HEK293 (cell line): ENCODE data around the gene SCYL1.

Source experiments
- CTCF ChIA-PET: fragments of 350-600 bp; formaldehyde crosslinking; extraction: SDS; loops from one replicate; lab custom pipeline; 2021; ENCODE audit warnings: antibody characterized with exemption; lab: Yijun Ruan, JAX
- POLR2A ChIA-PET: fragments of 300-600 bp; formaldehyde crosslinking; extraction: SDS; loops from one replicate; lab custom pipeline; 2020; ENCODE audit warnings: antibody characterized with exemption, inconsistent platforms; lab: Yijun Ruan, JAX
- H3K27ac ChIP-seq: fragments of 200-500 bp; sonication (Bioruptor generic); 2 replicates; pipeline ENCODE4 v1.5.1; 2014; ENCODE audit warnings: low read depth, low read length, control low read depth, inconsistent platforms; ENCODE audit errors: extremely low read depth
- H3K36me3 ChIP-seq, 2 experiments: fragments of 200-500 bp in 1 of 2; sonication (Bioruptor generic) in 1 of 2; 1 replicate in 1 of 2; 2 replicates in 1 of 2; pipeline ENCODE4 v1.5.1; 2014 to 2017; ENCODE audit warnings: inconsistent platforms in 2 of 2, low read length in 2 of 2; ENCODE audit not compliant: control insufficient read depth in 2 of 2, insufficient read depth in 1 of 2
- H3K4me1 ChIP-seq: fragments of 200-500 bp; sonication (Bioruptor generic); 2 replicates; pipeline ENCODE4 v1.5.1; 2014; ENCODE audit warnings: mild to moderate bottlenecking, low read length, inconsistent platforms; ENCODE audit not compliant: control insufficient read depth, insufficient read depth
- H3K4me3 ChIP-seq: 2 replicates; pipeline ENCODE4 v1.5.1; 2011; ENCODE audit warnings: low read depth, mild to moderate bottlenecking, control low read depth, low read length, moderate library complexity
- H3K9me3 ChIP-seq: fragments of 200-500 bp; sonication (Bioruptor generic); 2 replicates; pipeline ENCODE4 v1.5.1; 2014; ENCODE audit warnings: low read depth, low read length, inconsistent platforms; ENCODE audit not compliant: control insufficient read depth, insufficient read depth
- GLIS1 ChIP-seq: fragments of 450-650 bp; formaldehyde crosslinking; IDR thresholded peaks from 2 replicates; pipeline ENCODE4 v1.5.1; 2016; ENCODE audit warnings: missing biosample characterization, missing genetic modification characterization
- GLIS2 ChIP-seq: fragments of 450-650 bp; formaldehyde crosslinking; IDR thresholded peaks from 2 replicates; pipeline ENCODE4 v1.5.1; 2016; ENCODE audit warnings: missing biosample characterization, missing genetic modification characterization
- RBAK ChIP-seq: fragments of 450-650 bp; formaldehyde crosslinking; IDR thresholded peaks from 2 replicates; pipeline ENCODE4 v1.5.1; 2016; ENCODE audit warnings: missing biosample characterization, missing genetic modification characterization
- SCRT2 ChIP-seq: fragments of 450-650 bp; formaldehyde crosslinking; IDR thresholded peaks from 2 replicates; pipeline ENCODE4 v1.5.1; 2016; ENCODE audit warnings: missing biosample characterization, missing genetic modification characterization
- ZNF169 ChIP-seq: fragments of 450-650 bp; formaldehyde crosslinking; IDR thresholded peaks from 2 replicates; pipeline ENCODE4 v1.5.1; 2016; ENCODE audit warnings: missing biosample characterization, missing genetic modification characterization
- ZNF174 ChIP-seq: fragments of 450-650 bp; formaldehyde crosslinking; IDR thresholded peaks from 2 replicates; pipeline ENCODE4 v1.5.0; 2017; ENCODE audit warnings: missing biosample characterization, mild to moderate bottlenecking, missing genetic modification characterization
- ZNF175 ChIP-seq: fragments of 450-650 bp; formaldehyde crosslinking; IDR thresholded peaks from 2 replicates; pipeline ENCODE4 v1.5.1; 2016; ENCODE audit warnings: missing biosample characterization, missing genetic modification characterization
- ZNF223 ChIP-seq: fragments of 450-650 bp; formaldehyde crosslinking; IDR thresholded peaks from 2 replicates; pipeline ENCODE4 v1.5.1; 2016; ENCODE audit warnings: missing biosample characterization, missing genetic modification characterization
- ZNF239 ChIP-seq: fragments of 450-650 bp; formaldehyde crosslinking; IDR thresholded peaks from 2 replicates; pipeline ENCODE4 v1.5.1; 2016; ENCODE audit warnings: missing biosample characterization, missing genetic modification characterization
- ZNF350 ChIP-seq: fragments of 450-650 bp; formaldehyde crosslinking; IDR thresholded peaks from 2 replicates; pipeline ENCODE4 v1.5.0; 2017; ENCODE audit warnings: missing biosample characterization, mild to moderate bottlenecking, missing genetic modification characterization
- ZNF404 ChIP-seq: fragments of 450-650 bp; formaldehyde crosslinking; IDR thresholded peaks from 2 replicates; pipeline ENCODE4 v1.5.1; 2017; ENCODE audit warnings: missing biosample characterization, missing genetic modification characterization
- ZNF514 ChIP-seq: fragments of 450-650 bp; formaldehyde crosslinking; IDR thresholded peaks from 2 replicates; pipeline ENCODE4 v1.5.1; 2016; ENCODE audit warnings: missing biosample characterization, missing genetic modification characterization
- ZNF530 ChIP-seq: fragments of 450-650 bp; formaldehyde crosslinking; IDR thresholded peaks from 2 replicates; pipeline ENCODE4 v1.5.1; 2016; ENCODE audit warnings: low read depth, missing biosample characterization, missing genetic modification characterization
- ZNF555 ChIP-seq: fragments of 450-650 bp; formaldehyde crosslinking; conservative IDR thresholded peaks from 2 replicates; pipeline ENCODE4 v1.5.1; 2017; ENCODE audit warnings: missing biosample characterization, mild to moderate bottlenecking, missing genetic modification characterization, inconsistent platforms
- ZNF624 ChIP-seq: fragments of 450-650 bp; formaldehyde crosslinking; IDR thresholded peaks from 2 replicates; pipeline ENCODE4 v1.5.1; 2017; ENCODE audit warnings: missing biosample characterization, missing genetic modification characterization
- ZNF670 ChIP-seq: fragments of 450-650 bp; formaldehyde crosslinking; IDR thresholded peaks from 2 replicates; pipeline ENCODE4 v1.5.1; 2016; ENCODE audit warnings: missing biosample characterization, missing genetic modification characterization, low read depth
- ZNF76 ChIP-seq: fragments of 450-650 bp; formaldehyde crosslinking; IDR thresholded peaks from 2 replicates; pipeline ENCODE4; 2016; ENCODE audit warnings: low read depth, missing biosample characterization, missing genetic modification characterization, borderline replicate concordance
- ZNF830 ChIP-seq: fragments of 450-650 bp; IDR thresholded peaks from 2 replicates; pipeline ENCODE4 v1.5.0; 2018; ENCODE audit warnings: missing biosample characterization, missing genetic modification characterization, low read depth, mild to moderate bottlenecking, moderate library complexity
- ZSCAN16 ChIP-seq: fragments of 450-650 bp; formaldehyde crosslinking; IDR thresholded peaks from 2 replicates; pipeline ENCODE4 v1.5.1; 2016; ENCODE audit warnings: missing biosample characterization, missing genetic modification characterization
- TF ChIP-seq, protein P1 (sequence below): fragments of 450-650 bp; formaldehyde crosslinking; IDR thresholded peaks from 2 replicates; pipeline ENCODE4 v1.5.1; 2016; ENCODE audit warnings: missing biosample characterization, missing genetic modification characterization
- TF ChIP-seq, protein P2 (sequence below): fragments of 450-650 bp; formaldehyde crosslinking; IDR thresholded peaks from 2 replicates; pipeline ENCODE4 v1.5.1; 2016; ENCODE audit warnings: missing biosample characterization, missing genetic modification characterization, borderline replicate concordance
- TF ChIP-seq, protein P3 (sequence below): fragments of 450-650 bp; formaldehyde crosslinking; IDR thresholded peaks from 2 replicates; pipeline ENCODE4 v1.5.1; 2016; ENCODE audit warnings: missing biosample characterization, missing genetic modification characterization
- TF ChIP-seq, protein P4 (sequence below): fragments of 450-650 bp; formaldehyde crosslinking; IDR thresholded peaks from 2 replicates; pipeline ENCODE4 v1.5.1; 2016; ENCODE audit warnings: missing biosample characterization, missing genetic modification characterization
- TF ChIP-seq, protein P5 (sequence below): fragments of 450-650 bp; formaldehyde crosslinking; IDR thresholded peaks from 2 replicates; pipeline ENCODE4 v1.5.1; 2016; ENCODE audit warnings: missing biosample characterization, missing genetic modification characterization

SCYL1 gene

DNA sequence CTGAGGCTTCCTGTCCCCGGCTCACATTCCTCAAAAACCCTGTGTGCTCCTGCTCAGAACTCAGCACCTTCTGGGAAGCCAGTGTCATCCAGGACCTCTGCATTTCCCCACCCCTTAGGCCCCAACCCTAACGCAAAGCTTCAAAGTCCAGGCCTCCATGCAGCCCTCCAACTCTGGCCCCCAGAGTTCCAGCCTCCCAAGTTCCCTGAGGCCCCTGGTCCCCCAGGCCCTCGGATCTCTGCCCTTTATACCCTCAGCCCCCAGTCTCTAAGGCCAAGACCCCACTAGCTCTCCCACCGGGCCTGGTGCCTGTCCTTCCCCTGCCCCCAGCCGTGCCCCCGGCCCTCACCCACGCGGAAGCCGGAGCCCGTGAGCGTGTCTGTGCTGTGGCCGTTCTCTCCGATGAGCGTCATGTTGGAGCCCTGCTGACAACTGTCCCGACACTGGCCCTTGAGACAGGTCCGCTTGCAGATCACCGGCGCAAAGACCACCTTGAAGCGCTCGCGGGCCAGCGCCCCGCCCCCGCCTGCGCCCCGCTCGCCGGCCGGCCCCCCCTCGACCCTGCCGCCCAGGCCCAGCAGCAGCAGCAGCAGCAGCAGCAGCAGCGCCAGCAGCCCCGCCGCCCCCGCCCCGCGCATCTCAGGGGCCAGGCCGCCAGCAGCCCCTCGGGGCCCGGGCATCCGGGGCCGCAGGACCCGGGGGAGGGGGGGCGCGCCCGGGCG lies 32.6 kb downstream of the SCYL1 start:
- POLR2A ChIA-PET, result interaction anchor here (1.1 to 1.5 kb wide), 3 partner anchors 11 to 16 kb away, joined by 4 to 6 read pairs (median 6); partner anchors contain the start of gene ZNRD2
- peak overlapping the region; percentile 81 for H3K27ac ChIP-seq
- TF ChIP-seq ZNF624 (tag by site-specific recombination), result no peak
- TF ChIP-seq ZNF350, result no peak
- peak; percentile 55; the same call in 1 of the 2 replicates for TF ChIP-seq ZNF76
- peak; percentile 81 for TF ChIP-seq GLIS2
- TF ChIP-seq, protein P1, sequence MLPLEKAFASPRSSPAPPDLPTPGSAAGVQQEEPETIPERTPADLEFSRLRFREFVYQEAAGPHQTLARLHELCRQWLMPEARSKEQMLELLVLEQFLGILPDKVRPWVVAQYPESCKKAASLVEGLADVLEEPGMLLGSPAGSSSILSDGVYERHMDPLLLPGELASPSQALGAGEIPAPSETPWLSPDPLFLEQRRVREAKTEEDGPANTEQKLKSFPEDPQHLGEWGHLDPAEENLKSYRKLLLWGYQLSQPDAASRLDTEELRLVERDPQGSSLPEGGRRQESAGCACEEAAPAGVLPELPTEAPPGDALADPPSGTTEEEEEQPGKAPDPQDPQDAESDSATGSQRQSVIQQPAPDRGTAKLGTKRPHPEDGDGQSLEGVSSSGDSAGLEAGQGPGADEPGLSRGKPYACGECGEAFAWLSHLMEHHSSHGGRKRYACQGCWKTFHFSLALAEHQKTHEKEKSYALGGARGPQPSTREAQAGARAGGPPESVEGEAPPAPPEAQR, result no peak
- no peak for TF ChIP-seq SCRT2 (tag by site-specific recombination)
- no peak for TF ChIP-seq ZNF514 (tag by site-specific recombination)
- TF ChIP-seq, protein P2, sequence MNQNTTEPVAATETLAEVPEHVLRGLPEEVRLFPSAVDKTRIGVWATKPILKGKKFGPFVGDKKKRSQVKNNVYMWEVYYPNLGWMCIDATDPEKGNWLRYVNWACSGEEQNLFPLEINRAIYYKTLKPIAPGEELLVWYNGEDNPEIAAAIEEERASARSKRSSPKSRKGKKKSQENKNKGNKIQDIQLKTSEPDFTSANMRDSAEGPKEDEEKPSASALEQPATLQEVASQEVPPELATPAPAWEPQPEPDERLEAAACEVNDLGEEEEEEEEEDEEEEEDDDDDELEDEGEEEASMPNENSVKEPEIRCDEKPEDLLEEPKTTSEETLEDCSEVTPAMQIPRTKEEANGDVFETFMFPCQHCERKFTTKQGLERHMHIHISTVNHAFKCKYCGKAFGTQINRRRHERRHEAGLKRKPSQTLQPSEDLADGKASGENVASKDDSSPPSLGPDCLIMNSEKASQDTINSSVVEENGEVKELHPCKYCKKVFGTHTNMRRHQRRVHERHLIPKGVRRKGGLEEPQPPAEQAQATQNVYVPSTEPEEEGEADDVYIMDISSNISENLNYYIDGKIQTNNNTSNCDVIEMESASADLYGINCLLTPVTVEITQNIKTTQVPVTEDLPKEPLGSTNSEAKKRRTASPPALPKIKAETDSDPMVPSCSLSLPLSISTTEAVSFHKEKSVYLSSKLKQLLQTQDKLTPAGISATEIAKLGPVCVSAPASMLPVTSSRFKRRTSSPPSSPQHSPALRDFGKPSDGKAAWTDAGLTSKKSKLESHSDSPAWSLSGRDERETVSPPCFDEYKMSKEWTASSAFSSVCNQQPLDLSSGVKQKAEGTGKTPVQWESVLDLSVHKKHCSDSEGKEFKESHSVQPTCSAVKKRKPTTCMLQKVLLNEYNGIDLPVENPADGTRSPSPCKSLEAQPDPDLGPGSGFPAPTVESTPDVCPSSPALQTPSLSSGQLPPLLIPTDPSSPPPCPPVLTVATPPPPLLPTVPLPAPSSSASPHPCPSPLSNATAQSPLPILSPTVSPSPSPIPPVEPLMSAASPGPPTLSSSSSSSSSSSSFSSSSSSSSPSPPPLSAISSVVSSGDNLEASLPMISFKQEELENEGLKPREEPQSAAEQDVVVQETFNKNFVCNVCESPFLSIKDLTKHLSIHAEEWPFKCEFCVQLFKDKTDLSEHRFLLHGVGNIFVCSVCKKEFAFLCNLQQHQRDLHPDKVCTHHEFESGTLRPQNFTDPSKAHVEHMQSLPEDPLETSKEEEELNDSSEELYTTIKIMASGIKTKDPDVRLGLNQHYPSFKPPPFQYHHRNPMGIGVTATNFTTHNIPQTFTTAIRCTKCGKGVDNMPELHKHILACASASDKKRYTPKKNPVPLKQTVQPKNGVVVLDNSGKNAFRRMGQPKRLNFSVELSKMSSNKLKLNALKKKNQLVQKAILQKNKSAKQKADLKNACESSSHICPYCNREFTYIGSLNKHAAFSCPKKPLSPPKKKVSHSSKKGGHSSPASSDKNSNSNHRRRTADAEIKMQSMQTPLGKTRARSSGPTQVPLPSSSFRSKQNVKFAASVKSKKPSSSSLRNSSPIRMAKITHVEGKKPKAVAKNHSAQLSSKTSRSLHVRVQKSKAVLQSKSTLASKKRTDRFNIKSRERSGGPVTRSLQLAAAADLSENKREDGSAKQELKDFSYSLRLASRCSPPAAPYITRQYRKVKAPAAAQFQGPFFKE (tag by site-specific recombination), result no peak
- TF ChIP-seq ZNF169 (tag by site-specific recombination), result no peak
- TF ChIP-seq ZSCAN16 (tag by site-specific recombination), result no peak
- TF ChIP-seq ZNF239 (tag by site-specific recombination), result no peak
- no peak for TF ChIP-seq ZNF530
- TF ChIP-seq, protein P3, sequence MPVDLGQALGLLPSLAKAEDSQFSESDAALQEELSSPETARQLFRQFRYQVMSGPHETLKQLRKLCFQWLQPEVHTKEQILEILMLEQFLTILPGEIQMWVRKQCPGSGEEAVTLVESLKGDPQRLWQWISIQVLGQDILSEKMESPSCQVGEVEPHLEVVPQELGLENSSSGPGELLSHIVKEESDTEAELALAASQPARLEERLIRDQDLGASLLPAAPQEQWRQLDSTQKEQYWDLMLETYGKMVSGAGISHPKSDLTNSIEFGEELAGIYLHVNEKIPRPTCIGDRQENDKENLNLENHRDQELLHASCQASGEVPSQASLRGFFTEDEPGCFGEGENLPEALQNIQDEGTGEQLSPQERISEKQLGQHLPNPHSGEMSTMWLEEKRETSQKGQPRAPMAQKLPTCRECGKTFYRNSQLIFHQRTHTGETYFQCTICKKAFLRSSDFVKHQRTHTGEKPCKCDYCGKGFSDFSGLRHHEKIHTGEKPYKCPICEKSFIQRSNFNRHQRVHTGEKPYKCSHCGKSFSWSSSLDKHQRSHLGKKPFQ (tag by site-specific recombination), result no peak
- TF ChIP-seq ZNF404, result no peak
- TF ChIP-seq GLIS1 (tag by site-specific recombination), result no peak
- TF ChIP-seq ZNF175 (tag by site-specific recombination), result no peak
- TF ChIP-seq, protein P4, sequence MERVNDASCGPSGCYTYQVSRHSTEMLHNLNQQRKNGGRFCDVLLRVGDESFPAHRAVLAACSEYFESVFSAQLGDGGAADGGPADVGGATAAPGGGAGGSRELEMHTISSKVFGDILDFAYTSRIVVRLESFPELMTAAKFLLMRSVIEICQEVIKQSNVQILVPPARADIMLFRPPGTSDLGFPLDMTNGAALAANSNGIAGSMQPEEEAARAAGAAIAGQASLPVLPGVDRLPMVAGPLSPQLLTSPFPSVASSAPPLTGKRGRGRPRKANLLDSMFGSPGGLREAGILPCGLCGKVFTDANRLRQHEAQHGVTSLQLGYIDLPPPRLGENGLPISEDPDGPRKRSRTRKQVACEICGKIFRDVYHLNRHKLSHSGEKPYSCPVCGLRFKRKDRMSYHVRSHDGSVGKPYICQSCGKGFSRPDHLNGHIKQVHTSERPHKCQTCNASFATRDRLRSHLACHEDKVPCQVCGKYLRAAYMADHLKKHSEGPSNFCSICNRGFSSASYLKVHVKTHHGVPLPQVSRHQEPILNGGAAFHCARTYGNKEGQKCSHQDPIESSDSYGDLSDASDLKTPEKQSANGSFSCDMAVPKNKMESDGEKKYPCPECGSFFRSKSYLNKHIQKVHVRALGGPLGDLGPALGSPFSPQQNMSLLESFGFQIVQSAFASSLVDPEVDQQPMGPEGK (tag by site-specific recombination), result peak; percentile 91
- no peak for TF ChIP-seq RBAK (tag by site-specific recombination)
- TF ChIP-seq ZNF223 (tag by site-specific recombination), result no peak
- no peak for TF ChIP-seq ZNF555
- TF ChIP-seq ZNF174 (tag by site-specific recombination), result no peak
- TF ChIP-seq, protein P5, sequence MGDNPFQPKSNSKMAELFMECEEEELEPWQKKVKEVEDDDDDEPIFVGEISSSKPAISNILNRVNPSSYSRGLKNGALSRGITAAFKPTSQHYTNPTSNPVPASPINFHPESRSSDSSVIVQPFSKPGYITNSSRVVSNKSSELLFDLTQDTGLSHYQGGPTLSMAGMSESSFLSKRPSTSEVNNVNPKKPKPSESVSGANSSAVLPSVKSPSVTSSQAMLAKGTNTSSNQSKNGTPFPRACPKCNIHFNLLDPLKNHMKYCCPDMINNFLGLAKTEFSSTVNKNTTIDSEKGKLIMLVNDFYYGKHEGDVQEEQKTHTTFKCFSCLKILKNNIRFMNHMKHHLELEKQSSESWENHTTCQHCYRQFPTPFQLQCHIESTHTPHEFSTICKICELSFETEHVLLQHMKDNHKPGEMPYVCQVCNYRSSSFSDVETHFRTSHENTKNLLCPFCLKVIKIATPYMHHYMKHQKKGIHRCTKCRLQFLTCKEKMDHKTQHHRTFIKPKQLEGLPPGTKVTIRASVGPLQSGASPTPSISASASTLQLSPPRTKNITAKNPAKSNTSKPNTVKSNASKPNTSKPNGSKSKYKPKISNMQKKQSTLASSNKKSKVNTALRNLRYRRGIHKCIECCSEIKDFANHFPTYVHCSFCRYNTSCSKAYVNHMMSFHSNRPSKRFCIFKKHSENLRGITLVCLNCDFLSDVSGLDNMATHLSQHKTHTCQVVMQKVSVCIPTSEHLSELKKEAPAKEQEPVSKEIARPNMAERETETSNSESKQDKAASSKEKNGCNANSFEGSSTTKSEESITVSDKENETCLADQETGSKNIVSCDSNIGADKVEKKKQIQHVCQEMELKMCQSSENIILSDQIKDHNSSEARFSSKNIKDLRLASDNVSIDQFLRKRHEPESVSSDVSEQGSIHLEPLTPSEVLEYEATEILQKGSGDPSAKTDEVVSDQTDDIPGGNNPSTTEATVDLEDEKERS (tag by site-specific recombination), result no peak
- TF ChIP-seq ZNF830, result no peak
- TF ChIP-seq ZNF670, result no peak

More for the DNA sequence above, 32.6 kb downstream of the SCYL1 start:
- CTCF ChIA-PET, result interaction anchor here (0.8 to 1.8 kb wide), 4 partner anchors 12 to 28 kb away, joined by 3 to 8 read pairs (median 4); partner anchors contain the start of gene ZNRD2
- H3K36me3 ChIP-seq, result peaks cover 0 to 11% of the 10 kb centered on the region in 2 experiments; a peak in 1 of 3 replicates
- peaks cover 19% of the 10 kb centered on the region for H3K4me1 ChIP-seq
- peak overlapping the region; percentile 52 for H3K4me3 ChIP-seq
- no peaks in the 10 kb centered on the region for H3K9me3 ChIP-seq
